Measurements from ENCODE around the gene TOPBP1. TPM values are rescaled to one million over a fixed set of nuclear protein-coding genes. Genes with fewer than 3 reads are reported as not detected.

The TOPBP1 gene
- total and polyA plus RNA-seq, 9 of the 15 experiments (the other 6 are each of a cell fraction or from before 2014, with no cell fraction given), result 16.6 to 77.6 (median 58.2) TPM

DNA sequence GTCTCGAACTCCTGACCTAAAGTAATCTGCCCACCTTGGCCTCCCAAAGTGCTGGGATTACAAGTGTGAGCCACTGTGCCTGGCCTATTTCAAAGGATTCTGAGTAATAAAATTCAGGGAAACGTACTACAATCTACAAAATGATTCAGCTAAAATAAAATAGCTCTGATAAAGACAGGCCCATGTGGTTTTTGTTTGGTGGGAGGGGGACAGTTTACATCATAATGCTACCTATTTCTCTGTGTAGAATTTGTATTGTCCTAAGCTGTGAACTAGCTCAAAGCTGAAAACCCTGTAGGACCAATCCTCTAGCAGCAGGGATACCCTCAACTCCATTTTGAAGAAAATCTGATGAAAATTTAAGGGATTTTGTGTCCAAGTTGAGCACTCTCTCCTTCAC, 62.5 kb downstream of the TOPBP1 start (continued):
- TF ChIP-seq ZNF780A (CRISPR knock-in tag; IDR thresholded peaks at IDR 0.05), result no peak

- Histone ChIP-seq H4K20me1 (replicated peaks; ENCODE audit: control insufficient read depth, insufficient read depth, low read length) (no peaks in the 10 kb centered on the region), H3K9me3 (replicated peaks; ENCODE audit: control insufficient read depth, insufficient read depth, low read depth, low read length) (no peaks in the 10 kb centered on the region), H3K27ac (ENCODE audit: extremely low read depth, low read depth, low read length) (no peak overlapping the region), H3K9ac (ENCODE audit: insufficient read depth in 1 of 2, low read depth in 2 of 2, low read length in 2 of 2) (no peak overlapping the region), H3K4me2 (ENCODE audit: insufficient read depth, low read length) (no peak overlapping the region), H3K4me3 (no peak overlapping the region), H3K9me1 (ENCODE audit: control insufficient read depth, insufficient read depth, low read length) (no peaks in the 10 kb centered on the region), H3K27me3 (ENCODE audit: control insufficient read depth in 2 of 2, insufficient read depth in 2 of 2, low read length in 2 of 2) (no peaks in the 10 kb centered on the region), H3K79me2 (ENCODE audit: control insufficient read depth, insufficient read depth, low read length) (no peaks in the 10 kb centered on the region), H2AFZ (ENCODE audit: low read depth, low read length) (no peak overlapping the region), H3K36me3 (ENCODE audit: control insufficient read depth, insufficient read depth, low read length) (peaks cover 27% of the 10 kb centered on the region; the same call in 2 of the 3 replicates), H3K4me1 (replicated peaks in 1 of 2; ENCODE audit: control insufficient read depth in 2 of 2, insufficient read depth in 2 of 2, low read length in 2 of 2) (peaks cover 0 to 3% of the 10 kb centered on the region in 2 experiments; a peak in 2 of 5 replicates)
- CTCF ChIA-PET (ENCODE audit: low intra/inter-chr PET ratio), result no interaction called here
- ATAC-seq (no peak), FAIRE-seq (no peak), DNase-seq (ENCODE audit: extremely low read depth in 1 of 4, low spot score in 3 of 4) (no peak)
- POLR2A ChIA-PET, result interaction anchor here (0.7 to 1.2 kb wide), 2 partner anchors 10 to 645 kb away, joined by 3 read pairs; no protein-coding TSS in a partner anchor
- 80% methylated on average over 3 of the region's 3 CpGs for WGBS (ENCODE audit: insufficient coverage, low coverage, missing lambda C conversion rate)
- in situ Hi-C loops (cut with MboI), result no loop called here
- intact Hi-C loops (cut with micrococcal nuclease), result no loop called here
- no peak for TF ChIP-seq TARDBP (IDR thresholded peaks at IDR 0.05)
- TF ChIP-seq MAZ (CRISPR knock-in tag; conservative IDR thresholded peaks at IDR 0.05 in 1 of 2, IDR thresholded peaks at IDR 0.05 in 1 of 2), result no peak
- TF ChIP-seq CLOCK (CRISPR knock-in tag; IDR thresholded peaks at IDR 0.05; ENCODE audit: borderline replicate concordance), result no peak
- TF ChIP-seq ZBTB2 (IDR thresholded peaks at IDR 0.05), result no peak
- TF ChIP-seq ZSCAN32 (CRISPR knock-in tag; IDR thresholded peaks at IDR 0.05), result no peak
- TF ChIP-seq SRSF9 (IDR thresholded peaks at IDR 0.05; ENCODE audit: borderline replicate concordance, low read depth, low read length), result no peak
- TF ChIP-seq ASH1L (IDR thresholded peaks at IDR 0.05; ENCODE audit: borderline replicate concordance, low read depth, partially characterized antibody), result no peak
- no peak for TF ChIP-seq RBM17 (IDR thresholded peaks at IDR 0.05; ENCODE audit: borderline replicate concordance, low read depth, low read length)
- no peak for TF ChIP-seq SMARCC2 (IDR thresholded peaks at IDR 0.05; ENCODE audit: low read depth)
- no peak for TF ChIP-seq ZNF146 (CRISPR knock-in tag; IDR thresholded peaks at IDR 0.05; ENCODE audit: unreplicated experiment)
- no TSS peak for BruUV-seq (replicated peaks)
Measured at GRCh38 chr3:133598405-133598804, 63.3 kb downstream of the TOPBP1 start.
